Measurements from ENCODE around the gene RAB9A.

RAB9A gene

GRCh38 chrX:13752141-13752540 is 63.2 kb downstream of the RAB9A start:
- DNase-seq: no peak

GRCh38 chrX:13752646-13753045 is 63.7 kb downstream of the RAB9A start:
- no peak for DNase-seq

GRCh38 chrX:13754765-13755164 is 65.8 kb downstream of the RAB9A start:
- DNase-seq: no peak

- DNase-seq: no peak
Measured at GRCh38 chrX:13755254-13755653, 66.3 kb downstream of the RAB9A start.

- DNase-seq: no peak
Measured at GRCh38 chrX:13756381-13756780, 67.5 kb downstream of the RAB9A start.

GRCh38 chrX:13759152-13759718 is 70.3 kb downstream of the RAB9A start:
- no peak for DNase-seq
